GM21786 (cell line): ENCODE measurements around the gene UXT.
"Not testable (repeated sequence)": the region's sequence is repeated elsewhere in the genome, so short reads cannot be mapped to it uniquely, and the experiment has no call there.

ENCODE experiments used
- ATAC-seq: cut with Tn5 transposase; IDR thresholded peaks from one replicate; pipeline ENCODE4 v1.9.1; 2021; ENCODE audit not compliant: unreplicated experiment

Gene UXT, protein sequence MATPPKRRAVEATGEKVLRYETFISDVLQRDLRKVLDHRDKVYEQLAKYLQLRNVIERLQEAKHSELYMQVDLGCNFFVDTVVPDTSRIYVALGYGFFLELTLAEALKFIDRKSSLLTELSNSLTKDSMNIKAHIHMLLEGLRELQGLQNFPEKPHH

DNA sequence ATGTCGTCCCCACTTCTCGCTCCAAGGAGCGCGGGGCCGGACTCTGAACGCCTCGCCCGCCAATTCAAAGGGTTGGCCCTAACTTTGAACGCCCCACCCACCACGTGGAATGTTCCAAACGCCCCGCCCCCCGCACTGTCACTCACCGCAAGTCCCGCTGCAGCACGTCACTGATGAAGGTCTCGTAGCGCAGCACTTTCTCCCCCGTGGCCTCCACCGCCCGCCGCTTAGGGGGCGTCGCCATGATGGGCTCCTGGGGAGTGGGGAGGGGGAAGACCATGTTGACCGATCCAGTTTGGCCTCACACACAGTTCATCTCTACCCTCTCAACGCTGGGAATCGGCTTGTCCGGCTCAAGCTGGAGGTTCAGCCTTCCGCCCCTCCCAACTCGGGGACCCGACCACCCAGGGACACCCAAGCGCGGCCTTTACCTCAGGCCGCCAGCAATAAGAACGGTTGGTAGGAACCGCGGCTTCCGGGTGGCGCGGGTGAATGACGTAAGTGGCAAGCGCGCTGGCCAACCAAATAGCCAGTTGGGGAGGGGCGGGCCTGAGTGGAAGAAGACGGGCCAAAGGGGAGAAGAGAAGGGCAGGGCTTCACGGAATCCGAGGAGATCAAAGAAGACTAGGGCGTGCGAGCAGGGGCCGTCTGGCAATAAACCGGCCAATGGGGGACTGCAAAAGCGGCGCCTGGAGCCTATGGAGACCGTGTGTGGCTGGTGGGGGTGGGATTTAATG lies at the start of gene UXT:
UXT (minus strand) TSS at position 497 of the 737 bp plus-strand sequence; CDS start at position 244, 253 bp downstream.
- ATAC-seq, result peak; percentile 78

DNA sequence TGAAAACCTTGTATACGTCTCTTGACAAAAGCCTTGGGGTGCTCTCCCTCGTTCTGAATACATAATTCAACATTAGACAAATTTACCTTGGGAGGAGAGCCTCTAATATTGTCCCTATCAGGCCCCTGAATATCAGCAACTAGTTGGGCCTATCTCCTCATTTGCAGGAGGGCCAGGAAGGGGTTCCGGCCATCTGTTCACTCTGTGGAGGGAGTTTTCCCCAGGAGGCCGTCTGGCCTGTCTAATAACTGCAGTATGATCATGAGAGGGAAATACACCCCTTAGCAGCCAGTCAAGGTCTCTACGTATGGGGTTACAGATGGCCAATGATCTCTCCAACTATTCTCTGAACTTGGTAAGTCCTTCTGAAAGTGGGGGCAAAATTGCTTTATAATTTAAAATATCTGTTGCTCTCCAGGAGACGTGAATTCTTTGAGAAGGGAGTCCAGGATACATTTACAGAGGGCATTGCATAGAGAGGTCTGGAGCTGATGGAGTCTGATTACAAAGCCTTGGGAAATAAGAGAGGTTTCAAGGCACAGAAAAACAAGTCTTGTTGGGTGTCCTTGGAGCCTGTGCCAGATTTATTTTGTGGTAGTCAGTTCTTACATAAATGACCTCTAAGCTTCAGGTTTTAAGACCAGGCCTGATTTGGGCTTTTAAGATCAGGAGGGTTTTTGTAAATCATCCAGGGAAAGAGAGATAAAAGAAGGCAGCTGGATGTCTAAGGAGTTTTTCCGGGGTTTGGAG lies 48.2 kb upstream of the UXT start:
- no peak for ATAC-seq

DNA sequence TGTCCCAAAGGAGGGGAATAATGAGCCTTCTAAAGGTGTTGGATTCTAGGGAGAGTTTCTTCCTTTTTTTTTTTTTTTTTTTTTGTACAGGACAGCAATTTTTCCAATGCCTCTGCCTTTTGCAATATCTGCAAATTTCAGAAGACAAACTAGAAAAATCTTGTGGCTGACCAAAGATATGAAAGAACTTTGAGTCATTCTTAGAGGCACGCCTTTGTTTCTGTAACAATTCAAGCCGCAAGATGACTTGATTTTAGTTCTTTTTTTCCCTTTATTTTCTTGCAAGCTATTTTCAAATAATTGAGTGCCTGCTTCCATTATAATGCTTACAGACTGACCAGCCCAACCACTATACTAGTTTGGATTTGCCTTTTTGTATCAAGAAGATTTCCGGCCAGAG lies 47.6 kb upstream of the UXT start:
- no peak for ATAC-seq

DNA sequence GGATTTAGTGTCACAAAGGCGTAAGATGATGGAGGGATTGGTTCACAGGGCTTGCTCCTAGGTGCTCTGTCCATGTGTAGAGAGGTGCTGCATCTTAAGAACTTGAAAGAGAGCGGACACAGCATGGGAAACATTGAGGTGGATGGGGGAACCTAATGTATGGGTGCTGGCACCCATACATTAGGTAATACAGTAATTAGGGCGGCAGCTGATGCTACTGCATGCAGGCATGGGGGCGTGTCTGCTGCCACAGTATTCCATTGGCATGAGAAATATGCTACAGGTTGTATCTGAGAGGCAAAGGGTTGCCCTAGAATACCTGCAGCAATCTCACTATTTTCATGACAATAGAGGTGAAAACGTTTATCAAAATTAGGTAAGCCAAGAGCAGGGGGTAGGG lies 45.8 kb upstream of the UXT start:
- ATAC-seq, result no peak

DNA sequence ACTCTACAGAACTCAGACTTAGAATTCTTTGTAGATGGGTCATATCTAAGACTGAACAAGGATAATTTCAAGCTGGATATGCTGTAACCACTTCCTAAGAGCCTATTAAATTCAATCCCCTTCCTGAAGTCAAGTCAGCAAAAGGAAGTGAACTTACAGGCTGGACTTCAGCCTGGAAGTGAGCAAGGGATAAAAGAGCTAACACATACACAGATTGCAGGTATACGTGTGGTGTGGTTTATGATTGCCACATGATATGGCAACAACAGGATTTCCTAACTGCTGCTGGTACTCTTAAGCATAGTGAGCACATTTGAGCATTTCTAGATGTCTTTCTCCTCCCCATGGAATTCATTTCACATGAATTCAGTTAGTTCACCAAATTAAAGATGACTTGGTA lies 38.2 kb upstream of the UXT start:
- ATAC-seq, result no peak

DNA sequence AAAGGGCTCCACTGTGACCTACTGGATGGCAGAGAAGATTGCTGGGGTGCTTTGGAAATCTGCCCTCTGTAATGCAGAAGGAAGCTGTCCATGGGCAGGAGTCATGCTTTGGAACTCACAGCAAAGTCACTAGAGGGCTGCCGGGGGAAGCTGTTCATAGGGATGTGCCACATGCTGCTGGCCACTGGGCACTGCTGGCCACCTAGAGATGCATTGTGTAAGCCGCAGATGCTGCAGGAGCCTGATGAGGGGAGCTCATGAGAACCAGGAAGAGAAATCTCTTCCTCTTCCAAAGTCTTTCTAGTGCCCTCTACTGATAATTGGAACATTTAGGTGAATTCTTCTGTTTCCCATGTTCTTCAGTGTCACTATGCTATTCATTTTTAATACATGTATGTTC lies 31.2 kb upstream of the UXT start:
- ATAC-seq, result no peak

DNA sequence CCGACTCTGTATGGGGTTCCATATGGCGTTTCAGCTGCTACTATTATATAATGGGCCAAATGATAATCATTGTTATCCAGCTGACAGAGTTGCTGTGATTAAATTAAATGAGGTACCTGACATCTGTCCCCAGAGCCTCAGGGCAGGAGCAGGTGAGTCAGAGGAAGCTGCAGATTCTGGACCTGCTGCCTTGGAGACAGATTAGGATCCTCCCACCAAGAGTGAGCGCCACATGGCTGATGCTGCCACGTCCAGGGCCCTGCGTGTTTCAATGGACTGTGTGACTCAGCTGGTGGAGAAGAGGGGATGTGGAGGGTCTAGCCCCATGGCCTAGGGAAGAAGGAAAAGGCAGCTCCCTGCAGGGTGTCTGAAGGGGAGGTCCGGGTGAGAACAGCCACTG lies 28.3 kb upstream of the UXT start:
- ATAC-seq, result no peak

DNA sequence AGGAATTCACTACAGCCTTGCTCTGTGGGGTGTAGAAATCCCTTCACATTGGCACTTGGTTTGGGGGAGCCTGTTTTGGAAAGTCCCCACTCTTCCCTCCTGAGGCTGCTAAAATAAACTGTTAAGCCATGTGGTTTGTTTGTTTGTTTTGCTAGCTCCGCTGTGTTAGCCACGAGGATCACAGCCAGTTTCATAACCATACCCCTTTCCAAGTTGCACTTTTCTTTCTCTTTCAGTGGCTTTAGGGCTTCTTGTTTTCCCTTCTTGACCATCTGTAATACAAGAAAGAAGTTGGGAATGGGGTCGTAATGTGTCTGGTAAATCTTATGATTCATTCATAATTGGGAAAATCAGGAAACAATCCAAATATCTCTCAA lies 24.8 kb upstream of the UXT start:
- ATAC-seq, result no peak

DNA sequence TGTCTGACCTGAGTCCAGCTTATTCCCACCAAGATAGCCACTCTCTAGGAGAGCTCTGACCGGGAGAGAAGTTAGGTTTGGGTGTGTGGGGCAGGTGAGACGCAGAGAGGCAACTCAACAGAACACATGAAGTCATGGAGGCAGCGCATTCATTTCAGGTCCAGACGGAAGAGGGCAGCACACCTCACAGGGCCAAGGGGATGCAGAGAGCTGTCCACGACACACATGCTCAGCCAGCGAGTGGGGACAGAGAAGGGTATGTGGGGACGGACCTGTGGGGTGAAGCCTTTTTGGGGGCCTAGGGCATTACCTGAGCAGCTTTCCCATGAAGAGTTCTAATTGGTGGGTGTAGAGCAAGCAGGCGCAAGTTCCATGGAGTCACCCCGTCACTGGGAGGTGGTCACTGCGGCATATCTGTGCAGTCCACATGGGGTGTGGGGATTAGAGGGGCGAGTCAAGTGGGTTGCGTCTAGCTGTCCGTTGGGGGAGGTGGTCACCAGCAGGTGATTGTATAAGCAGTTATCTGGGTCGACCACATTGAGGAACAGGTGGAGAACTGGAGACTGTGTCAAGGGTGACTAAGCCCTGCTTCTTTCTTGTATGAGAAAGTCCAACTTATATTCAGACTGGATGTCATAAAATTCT lies 24.3 kb upstream of the UXT start:
- no peak for ATAC-seq

DNA sequence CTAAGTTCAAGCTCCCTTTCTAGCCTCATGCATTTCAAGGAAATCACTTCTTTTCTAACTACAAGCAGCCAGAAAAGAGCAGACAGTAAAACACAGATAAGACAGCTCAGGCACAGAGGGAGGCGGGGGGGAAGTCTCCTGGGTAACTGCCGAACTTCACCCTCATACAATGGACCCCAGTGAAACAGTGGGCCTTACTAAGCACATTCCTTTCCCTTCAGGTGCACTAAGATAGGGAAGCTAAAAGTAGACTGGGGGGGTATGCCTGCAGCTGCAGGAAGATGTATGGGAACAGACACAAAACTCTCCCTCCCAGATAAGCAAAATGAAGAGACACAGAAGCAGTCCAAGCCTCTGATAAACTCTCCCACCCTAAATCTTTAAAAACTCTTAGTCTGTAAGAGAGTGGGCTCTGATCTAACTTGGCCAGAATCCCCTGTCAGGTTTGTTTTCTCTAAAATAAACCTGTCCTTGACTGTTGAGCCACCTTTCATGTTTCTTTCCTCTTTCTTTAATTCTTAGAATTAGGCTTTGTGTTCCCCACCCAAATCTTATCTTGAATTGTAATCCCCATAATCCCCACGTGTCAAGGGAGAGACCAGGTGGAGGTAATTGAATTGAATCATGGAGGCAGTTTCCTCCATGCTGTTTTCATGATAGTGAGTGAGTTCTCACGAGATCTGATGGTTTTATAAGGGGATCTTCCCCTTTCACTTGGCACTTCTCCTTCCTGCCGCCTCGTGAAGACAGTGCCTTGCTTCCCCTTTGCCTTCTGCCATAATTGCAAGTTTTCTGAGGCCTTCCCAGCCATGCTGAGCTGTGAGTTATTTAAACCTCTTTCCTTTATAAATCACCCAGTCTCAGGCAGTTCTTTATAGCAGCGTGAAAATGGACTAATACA lies 17.2 kb upstream of the UXT start:
- ATAC-seq, result not testable (repeated sequence)

DNA sequence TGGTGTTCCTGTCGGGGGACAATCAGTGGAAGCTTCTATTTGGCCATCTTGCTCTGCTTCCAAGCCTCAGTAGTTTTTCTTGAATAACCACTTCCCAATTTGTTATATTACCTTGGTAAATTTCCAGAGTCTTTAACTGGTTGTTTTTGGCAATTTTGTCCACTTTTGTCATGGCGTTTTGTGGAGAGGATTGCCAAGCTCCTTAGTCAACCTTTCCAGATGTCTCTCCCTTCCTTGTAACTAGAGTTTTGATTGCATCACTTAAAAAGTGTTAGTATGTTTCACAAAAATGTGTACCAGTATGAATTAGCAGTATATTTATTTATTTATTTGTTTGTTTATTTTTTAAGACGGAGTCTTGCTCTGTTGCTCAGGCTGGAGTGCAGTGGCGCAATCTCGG lies 15.8 kb upstream of the UXT start:
- ATAC-seq, result no peak

DNA sequence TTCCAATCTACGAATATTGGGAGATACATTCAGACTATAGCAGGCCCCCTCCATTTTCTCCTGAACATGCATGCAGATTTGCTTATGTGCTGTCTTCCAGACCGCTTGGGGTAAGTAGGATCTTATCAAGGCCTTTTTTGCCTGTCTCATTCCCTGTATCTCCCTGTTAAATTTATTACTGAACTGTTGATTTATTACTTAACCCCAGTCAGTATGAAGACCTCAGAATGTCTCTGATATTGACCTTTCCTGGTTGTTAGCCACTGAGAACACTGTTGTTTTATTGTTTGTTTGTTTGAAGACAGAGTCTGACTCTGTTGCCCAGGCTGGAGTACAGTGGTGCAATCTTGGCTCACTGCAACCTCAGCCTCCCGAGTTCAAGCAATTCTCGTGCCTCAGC lies 6.8 kb upstream of the UXT start:
- not testable (repeated sequence) for ATAC-seq

DNA sequence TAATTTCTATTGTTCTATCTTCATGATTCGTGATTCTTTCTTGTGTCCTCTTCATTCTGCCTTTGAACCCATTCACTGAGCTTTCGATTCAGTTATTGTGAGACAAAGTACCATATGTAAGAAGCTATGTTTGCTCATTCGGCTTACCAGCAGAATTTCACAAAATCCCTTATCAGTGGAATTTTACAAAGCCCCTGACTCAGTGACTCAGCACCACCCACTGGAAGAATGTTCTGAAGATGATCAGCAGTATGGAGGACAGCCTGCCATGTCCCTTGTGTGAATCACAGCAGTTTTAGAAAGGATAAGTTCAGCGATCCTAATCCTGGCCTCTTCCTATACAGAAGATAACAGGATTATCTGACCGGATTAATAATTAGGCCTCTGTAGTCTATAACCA lies 5.8 kb upstream of the UXT start:
- no peak for ATAC-seq

DNA sequence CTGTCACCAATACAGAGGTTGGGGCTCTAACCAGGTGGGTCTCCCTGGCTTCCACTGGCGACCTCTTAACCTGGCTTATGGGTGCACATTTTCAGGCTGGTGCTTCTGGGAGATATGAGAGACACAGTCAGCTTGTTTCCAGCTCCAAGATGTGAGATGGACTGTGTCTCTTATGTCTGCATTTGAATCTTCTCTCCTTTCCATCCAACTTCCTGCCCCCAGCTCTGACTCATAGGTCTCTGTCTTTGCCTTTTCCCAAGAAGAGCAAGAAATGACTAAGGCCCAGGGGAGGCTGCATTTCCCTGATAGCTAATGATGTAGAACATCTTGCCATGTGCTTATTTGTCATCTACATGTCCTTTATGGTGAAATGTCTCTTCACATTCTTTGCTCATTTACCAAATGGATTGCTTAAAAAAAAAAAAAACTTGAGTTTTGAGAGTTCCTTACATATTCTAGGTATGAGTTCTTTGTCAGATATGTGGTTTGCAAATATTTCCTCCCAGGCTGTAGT lies 3.2 kb upstream of the UXT start:
- ATAC-seq, result no peak

DNA sequence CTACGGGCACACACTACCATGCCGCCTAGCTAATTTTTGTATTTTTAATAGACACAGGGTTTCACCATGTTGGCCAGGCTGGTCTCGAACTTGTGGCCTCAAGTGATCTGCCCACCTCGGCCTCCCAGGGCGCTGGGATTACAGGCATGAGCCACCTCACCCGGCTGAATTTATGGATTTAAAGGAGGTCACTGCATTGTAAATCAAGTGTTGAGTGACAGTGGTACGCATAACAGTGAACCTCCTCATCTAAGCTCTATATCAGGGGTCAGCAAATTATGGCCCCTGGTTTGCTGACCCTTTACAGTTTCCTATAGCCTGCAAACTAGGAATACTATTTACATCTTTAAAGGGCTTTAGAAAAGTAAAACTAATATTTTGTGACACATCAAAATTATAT lies 2.6 kb upstream of the UXT start:
- no peak for ATAC-seq

DNA sequence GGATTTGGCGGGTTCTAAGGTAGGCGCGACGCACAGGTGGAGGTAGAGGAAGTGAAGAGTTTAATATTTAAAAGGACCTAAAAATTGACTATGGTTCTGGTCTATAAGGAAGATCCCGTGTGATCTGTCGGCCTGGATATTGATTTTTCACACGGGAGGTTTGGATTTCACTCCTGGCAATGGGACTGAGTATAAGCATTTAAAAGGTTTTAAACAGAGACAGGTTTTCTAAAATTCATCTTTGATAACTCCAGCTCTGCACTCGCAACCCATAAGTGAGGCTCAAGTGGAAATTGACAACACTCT lies 394 bp upstream of the UXT start:
- ATAC-seq, result no peak

DNA sequence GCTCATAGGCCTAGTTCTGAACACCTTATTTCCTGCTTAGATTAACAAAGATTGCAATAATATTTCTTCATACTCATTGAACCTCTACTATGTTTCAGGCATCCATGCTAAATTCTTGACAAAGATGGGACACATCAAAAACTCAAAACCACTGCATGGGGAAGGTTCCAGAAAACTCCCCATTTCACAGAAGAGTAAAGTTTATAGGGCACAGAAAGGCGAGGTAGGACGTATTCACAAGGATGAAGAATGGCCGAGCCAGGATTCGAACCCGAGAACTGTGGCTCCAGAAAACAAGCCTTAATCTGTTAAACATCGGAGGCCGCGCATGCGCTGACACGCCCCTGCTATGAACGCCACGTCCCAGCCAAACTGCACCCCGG lies 688 bp downstream of the UXT start:
- no peak for ATAC-seq

DNA sequence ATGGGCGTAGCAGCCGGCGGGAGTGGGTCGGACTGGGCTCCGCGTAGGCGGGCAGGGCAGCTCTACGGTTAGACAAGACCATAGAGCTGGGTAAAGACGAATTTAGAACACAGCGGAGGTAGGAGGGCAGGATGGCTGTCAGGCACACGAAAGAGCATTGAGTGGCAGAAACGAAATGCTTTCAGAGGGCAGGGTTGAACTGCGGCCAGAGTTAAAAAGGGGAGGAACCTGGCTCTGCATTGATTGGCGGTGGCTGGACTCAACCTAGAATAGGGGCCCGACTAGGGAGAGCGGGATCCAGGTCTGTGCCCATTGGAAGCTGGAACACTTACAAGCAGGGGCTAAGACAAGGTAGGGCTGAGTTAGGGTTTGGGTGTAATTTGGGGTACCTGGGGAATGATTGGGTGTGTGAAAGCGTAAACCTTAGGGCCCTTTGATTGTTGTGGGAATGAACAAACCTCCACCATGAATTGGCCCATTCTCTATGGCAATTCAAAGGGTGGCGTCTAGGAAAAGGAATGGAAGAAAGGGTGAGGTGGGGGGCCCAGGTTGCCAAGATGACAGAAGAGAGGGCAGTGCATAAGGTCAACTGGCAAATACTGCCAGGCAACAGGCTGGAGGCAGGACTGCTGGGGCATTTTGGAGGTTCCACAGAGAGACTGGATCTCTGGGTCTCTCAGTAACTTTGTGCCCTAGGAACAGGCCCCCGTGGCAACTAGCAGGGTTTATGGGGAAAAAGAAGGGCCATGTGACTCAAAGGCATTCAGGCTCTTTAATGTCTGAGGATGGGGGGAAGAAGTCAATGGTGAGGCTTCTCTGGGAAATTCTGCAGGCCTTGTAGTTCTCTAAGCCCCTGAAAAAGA lies 7.7 kb downstream of the UXT start:
- no peak for ATAC-seq

DNA sequence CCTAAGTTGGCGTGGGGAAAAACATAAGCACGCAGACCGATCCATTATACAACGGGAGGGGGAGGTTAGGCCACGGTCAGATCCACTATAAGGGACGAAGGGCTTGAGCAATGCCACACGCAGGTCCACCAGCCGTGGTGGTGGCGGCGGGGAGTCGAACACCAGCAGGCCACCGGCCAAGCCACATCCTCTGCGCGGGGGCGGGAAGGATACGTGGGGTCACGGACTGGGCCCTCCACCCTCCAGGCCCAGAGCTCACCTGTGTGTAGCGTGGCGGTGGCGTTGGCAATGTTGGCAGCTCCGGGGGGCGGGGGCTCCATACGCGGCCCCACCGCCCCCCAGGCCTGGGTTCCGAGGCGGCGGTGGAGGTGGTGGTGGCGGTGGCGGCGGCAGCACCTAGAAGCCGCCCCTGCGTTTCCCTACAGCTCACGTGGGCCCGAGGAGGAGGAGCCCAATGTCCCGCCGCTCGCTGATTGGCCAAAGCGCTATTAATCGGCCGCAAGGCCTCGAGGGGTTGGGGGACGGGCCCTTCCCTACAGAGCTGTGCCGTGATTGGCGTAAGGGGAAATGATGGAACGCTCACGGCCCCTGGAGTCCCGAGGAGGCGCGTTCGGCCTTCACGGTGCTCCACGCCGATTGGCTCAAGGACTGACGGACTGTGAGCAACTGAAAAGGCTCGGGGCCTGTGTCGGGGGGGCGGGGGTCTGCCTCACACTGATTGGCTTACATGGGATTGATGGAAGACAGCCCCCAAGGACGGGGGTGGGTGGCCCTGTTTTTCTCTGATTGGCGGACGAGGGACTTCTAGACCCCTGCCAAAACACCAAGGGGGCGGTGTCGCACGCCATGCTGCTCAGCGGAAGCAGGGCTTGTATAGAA lies 8.6 kb downstream of the UXT start, which contains the start of gene ELK1:
ELK1 (minus strand) TSS at position 400 of the 879 bp plus-strand sequence. CDS start 9,122 bp downstream, outside the sequence.
- ATAC-seq, result peak; percentile 87
